Stromal cell of bone marrow (primary cell): ENCODE results near the gene PSME1.

Experiments
- DNase-seq: peaks from one replicate; pipeline ENCODE4 v3.0.0-alpha.2; 2012; ENCODE audit warnings: low read depth

Gene PSME1

DNA sequence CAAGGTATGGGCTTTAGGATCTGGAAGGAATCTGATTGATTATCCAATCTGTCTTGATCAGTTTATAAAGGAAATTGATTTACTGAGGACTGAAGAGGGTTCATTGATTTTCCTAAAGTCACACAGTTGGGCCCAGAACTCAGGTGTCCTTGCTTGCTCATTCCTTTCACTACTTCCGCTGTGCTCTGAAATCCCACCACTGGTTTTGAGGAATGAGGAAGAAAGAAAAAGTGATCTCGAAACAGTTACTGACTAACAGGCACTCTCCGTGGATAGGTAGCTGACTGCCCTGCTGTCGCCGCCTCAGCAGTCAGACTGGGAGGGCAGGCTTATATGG lies 5.6 kb upstream of the PSME1 start, which contains the start of gene FITM1:
TSS of gene FITM1 (plus strand) at position 280 of the 337 bp plus-strand sequence. CDS start 905 bp downstream, outside the sequence.
- no peak for DNase-seq

DNA sequence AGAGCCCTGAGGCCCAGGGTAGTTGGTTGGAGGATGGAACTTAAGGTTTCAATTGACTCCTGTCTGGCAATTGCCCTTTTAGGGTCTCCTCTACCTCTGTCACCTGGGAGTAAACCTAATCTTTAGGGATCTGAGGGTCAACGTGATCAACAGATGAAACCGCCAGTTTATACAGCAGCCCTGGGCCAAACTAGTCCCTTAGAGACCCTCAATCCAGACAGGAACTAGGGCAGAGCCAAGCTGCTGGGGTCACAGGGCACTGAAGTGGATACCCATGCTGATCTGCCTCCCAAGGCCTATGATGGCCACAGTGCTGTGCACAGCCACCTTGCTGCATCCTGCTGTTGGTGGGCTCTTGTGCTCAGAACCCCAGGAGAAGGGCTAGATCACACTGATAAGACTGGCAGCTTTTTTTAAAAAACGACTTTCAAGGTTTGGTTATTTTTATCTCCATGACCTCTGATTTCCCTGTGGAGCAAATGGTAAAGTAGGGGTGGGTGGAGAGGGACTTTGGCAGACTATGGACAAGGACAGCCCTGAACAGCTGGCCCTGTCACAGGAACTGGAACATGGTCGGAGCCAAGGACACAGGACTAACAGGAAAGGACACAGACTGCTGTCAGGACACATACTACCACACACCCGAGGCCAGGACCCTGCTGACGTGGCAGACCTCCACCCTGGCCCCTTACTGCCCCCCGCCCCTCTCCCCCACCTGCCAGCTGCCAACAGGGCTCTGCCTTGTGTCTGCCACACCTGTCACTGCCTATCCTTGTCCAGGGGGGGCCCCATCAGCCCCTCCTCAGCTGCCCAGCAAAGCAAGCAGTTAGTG lies 5.1 kb upstream of the PSME1 start:
- no peak for DNase-seq

DNA sequence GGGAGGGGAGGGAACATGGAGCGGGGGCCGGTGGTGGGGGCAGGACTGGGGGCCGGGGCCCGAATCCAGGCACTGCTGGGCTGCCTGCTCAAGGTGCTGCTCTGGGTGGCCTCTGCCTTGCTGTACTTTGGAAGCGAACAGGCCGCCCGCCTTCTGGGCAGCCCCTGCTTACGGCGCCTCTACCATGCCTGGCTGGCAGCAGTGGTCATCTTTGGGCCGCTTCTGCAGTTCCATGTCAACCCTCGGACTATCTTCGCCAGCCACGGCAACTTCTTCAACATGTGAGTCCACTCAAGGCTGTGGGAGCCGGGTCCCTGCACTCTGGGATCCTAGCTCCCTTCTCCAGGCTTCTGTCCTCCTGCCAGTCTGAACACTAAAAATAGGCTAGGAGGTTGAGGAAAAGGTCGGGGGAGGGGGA lies 4.4 kb upstream of the PSME1 start:
- no peak for DNase-seq

DNA sequence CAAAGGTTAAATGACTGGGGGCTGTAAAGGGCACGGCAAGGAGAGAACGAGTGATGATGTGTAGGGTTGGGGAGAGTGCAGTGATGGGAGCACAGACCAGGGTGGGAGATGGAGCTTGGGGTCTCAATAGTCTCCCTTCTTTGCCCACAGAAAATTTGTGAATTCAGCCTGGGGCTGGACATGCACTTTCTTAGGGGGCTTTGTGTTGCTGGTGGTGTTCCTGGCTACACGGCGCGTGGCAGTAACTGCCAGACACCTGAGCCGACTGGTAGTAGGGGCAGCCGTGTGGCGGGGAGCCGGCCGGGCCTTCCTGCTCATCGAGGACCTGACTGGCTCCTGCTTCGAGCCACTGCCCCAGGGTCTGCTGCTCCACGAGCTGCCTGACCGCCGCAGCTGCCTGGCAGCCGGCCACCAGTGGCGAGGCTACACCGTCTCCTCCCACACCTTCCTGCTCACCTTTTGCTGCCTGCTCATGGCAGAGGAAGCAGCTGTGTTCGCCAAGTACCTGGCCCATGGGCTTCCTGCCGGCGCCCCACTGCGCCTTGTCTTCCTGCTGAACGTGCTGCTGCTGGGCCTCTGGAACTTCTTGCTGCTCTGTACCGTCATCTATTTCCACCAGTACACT lies 3.8 kb upstream of the PSME1 start:
- DNase-seq: no peak

DNA sequence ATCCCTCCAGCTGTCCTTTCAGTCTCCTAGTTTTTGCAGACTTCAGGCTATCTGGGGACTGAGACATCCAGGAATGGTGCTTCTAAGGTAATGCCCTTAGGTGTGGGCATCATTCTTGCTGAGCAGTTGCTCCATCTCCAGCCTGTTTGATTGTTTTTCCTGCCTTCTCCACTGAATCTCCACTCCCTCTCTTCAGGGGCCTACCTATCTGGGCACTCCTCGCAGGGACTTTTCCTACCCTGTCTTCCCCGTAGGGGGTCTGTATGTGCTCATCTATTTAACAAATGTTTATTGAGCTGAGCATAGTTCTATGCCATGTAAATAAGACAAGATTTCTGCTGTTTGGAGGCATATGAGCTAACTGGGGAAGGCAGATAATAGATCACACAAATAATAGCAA lies 3.0 kb upstream of the PSME1 start:
- no peak for DNase-seq

DNA sequence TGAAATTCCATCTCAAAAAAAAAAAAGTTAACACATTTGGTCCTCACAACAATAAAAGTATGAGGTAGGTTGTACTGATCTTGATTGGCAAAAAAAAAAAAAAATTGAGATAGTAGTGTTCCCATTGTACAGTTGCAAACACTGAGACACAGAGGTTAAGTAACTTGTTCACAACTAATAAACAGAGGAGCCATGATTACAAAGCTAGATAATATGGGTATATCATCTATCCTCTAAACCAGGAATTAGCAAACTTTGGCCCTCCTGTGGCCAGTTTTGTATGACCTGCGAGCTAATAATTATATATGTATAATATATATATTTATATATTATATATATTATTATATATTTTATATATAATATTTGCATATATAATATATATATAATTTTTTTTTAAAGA lies 2.3 kb upstream of the PSME1 start:
- DNase-seq: no peak

DNA sequence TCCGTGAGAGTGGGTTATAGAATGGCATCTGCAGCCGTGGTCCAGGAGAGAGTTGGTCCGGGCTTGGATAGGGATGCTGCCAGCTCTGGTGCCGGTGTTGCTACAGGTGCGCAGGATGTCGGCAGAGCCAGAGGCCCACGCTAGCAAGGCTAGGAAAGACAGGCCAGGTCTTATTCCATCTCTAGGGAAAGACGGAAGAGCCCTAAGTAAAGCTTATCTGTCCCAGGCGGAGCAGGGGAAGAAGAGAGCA lies 485 bp upstream of the PSME1 start:
- no peak for DNase-seq

DNA sequence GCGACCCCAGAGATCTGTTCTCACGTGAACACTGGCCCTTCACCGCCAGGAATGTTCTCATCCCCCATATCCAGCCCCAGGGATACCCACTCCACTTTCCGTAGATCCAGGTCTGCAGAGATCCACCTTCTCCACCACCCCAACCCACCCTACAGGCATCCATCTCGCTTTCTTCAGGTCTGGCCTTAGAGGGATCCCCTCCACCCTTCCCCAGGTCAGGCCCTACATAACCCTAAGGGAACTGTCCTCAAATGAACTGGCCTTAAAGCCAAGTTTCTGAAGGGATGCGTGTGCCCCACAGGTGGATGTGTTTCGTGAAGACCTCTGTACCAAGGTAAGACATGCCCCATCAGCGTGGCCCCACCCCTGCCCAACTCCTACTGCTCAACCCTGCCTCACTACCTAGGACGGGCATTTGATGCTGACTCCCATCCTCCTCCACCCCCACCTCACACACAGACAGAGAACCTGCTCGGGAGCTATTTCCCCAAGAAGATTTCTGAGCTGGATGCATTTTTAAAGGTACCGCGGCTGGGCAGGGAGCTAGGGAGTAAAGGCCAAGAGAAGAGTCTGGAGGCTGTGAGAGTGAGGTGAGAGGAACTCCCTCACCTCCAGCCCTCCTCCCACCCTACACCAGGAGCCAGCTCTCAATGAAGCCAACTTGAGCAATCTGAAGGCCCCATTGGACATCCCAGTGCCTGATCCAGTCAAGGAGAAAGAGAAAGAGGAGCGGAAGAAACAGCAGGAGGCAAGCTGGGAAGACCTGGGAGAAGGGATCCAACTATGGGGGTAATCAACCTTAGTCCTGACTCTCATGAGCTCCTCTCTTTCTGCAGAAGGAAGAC lies 912 bp downstream of the PSME1 start:
- DNase-seq: no peak

DNA sequence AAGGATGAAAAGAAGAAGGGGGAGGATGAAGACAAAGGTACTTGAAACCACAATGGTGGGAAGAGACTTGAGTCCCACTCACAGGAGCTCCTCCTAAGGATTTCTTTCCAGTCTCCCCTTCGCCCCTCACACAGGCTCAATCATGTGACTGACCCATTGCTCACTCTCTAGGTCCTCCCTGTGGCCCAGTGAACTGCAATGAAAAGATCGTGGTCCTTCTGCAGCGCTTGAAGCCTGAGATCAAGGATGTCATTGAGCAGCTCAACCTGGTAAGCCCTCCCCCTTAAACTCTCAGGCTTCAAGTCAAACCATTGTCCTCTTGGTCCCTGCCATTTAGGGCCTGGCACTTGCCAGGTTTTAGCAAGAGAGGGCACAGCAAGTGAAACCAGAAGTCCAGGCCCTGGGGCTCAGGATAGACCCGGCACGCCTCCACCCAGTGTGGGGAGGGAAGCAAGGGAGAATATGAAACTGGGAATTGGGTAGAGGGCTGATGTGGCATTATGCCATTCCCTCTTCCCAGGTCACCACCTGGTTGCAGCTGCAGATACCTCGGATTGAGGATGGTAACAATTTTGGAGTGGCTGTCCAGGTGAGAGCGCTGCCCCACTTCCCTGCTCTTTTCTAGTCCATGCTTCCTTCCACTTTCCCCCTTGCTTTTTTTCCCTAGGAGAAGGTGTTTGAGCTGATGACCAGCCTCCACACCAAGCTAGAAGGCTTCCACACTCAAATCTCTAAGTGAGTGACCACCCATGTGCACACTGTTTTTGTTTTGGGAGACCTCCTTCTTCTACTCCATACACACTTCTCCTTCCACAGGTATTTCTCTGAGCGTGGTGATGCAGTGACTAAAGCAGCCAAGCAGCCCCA lies 1.8 kb downstream of the PSME1 start:
- no peak for DNase-seq

DNA sequence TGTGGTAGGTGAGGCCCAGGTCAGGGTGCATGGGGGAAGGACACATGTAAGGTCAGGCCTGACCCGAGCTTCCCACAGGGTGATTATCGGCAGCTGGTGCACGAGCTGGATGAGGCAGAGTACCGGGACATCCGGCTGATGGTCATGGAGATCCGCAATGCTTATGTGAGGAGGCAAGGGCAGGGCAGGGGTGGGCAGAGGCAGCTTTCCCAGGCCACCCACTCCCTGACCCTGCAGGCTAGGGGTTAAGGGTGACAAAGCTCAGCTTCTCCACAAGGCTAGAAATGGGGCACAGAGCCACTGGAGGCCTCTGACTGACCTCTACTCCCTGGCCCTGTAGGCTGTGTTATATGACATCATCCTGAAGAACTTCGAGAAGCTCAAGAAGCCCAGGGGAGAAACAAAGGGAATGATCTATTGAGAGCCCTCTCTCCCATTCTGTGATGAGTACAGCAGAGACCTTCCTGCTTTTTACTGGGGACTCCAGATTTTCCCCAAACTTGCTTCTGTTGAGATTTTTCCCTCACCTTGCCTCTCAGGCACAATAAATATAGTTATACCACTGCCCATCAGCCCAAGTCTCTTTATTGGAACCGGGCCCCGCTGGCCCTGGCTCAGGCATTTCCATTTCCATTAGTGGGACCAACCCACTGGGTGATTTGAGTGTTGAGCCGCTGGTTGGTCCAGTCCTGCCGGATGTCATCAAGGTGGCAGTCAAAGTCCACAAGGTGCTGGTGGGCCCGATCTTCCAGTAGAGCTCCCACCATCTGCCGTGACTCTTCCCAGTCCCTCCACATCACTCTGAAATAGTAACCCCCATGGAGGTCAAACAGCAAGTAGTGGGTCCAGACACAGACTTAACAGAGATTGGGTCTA lies 2.6 kb downstream of the PSME1 start:
- no peak for DNase-seq

DNA sequence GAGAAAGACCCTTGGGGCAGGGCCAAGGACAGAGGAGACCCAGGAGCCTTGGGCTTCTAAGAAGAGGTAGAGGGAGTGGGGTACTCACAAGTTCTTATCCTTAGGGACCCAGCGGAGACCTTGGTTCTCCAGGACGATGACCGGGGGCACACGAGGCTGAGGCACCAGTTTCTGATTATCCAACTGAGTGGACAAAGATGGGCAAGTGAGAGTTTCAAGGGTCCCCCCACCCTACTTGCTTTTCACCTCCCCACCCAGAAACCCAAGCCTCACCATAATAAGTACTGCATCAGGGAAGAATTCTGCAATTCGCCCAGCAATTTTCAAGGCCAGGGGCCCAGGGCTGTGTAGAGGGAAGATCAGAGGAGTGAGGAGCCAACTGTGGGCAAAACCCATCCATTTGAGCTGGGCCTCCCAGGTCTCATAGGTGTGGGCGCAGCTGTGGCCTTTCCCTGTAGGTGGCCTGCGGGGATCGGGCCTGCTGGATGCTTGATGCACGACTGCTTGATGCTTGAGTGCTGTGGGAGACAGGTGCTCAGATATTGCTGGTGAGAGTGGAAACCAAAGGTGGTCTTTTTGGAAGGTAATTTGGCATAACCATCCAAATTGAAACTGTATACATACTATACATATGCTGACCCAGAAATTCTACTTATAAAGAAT lies 3.4 kb downstream of the PSME1 start:
- DNase-seq: no peak

DNA sequence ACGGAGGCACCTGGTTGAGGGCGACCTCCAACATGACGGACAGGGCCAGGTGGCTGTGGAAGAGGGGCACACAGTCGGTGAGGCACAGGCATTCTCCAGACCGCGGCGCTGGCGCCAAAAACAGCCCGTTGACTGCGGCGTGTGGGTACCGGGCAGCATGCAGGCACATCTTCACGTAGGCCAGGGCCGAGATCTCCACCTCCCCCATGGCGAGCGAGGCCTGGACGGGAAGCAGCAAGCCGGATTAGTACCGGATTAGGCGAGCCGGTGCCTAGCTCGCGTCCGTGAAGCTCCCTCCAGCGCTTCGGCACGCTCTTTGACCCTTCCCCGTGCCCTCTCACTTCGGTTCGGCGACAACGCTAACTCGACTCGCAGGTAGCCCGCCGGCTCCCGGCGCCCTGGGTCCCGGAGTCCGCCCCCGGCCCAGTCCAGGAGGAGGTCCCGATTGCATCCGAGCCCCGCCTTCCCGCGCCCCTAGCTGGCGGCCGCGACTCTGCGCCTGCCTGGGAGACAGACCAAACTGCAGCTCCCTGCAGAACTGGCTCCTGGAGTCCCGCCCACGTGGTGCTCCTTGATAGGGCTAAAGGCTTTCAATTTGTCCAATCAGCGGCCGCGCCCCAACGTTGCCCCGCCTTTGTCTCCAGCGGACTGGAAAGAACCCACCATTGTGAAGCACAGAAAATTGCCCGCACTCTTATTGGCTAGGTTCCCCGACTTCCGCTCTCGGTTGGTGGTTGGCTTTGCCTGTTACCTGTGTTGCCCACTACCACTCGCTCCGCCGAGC lies 5.3 kb downstream of the PSME1 start, which contains the start of gene EMC9:
TSS of gene EMC9 (minus strand) at position 495 of the 784 bp plus-strand sequence. CDS start at position 208, 287 bp downstream.
- peak; percentile 99 for DNase-seq

DNA sequence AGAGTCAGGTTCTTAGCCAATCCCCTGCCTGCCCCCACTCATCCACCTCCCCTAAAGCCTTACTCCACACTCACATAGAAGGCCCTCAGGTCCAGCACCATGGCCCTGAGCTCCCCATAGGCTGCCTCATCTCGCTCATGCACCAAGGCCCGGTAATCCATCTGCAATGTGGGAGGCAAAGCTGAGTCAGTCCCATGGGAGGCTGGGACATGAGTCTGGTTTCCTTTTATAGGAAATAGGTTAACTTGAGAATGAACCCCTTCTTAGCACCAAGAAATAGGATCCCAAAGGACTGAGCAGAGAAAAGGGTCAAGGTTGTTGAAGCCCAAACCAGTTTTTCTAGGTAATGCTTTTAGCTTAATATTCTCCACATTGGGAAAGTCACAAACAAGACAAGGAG lies 7.5 kb downstream of the PSME1 start:
- peak; percentile 44 for DNase-seq

DNA sequence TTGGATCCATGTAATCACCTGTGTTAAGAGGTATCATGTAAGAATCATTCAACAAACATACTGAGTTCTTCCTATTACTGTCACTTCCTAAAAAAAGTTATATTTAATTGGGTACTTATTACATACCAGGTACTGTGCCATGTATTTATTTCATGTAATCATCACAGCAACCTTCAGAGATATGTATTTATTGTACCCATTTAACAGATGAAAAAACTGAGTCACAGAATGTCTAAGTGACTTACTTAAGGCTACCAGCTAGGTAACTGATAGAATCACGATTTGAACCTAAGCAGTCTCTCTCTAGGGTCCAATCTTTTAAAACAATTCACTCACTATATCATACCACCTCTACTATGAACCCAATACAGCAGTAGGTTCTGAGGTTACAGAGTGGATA lies 8.5 kb downstream of the PSME1 start:
- no peak for DNase-seq

DNA sequence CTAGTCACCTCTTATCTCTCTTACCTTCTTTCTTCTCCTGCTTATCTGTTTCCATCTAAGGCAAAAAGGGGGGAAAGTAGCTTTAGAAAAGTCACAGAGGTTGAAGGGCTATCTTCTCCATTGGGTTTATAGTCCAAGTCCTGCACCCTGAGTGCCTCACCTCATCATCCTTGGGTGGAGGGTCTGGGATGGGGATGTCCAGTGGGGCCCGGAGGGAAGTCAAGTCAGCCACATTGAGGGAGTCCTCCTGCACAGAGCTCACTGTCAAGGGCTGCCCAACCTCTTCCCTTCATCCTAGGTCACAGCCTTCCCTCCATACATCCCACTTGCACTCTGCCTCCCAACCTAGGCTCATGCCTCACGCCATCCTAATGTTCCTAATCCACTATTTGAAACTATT lies 9.2 kb downstream of the PSME1 start:
- DNase-seq: no peak

DNA sequence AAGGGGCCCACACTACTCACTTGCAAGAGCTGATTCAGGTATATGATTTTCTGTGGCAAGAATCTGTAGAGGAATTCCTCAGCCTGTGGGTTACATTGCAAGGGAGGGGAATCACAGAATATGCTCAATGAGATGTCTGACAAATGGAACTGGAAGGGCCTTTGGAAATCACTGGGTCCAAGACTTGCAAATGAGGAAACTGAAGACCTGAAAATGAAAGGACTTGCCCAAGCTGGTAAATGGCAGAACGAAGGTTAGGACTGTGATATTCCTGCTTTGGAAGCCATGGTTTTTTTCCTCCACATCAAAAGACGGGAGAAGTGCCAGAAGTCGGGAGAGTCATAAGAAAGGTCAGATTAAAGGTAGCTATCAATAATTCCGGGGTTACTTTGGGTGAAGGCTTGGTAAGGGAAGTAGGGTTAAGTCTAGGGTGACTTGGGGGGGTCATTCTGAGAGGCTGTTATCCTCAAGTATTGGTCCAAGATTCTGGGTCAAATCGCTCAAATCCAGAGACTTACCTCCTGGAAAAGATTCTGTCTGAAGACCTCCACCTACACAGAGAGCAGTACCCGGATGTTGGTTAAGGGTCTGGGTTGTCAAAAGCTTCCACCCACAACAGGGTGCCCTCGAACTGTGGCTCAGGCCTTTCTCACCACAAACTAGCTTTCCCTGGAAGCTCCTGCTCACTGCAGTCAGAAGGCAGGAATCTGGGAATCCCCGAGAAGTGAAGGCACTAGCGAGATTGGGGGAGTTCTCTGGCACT lies 9.9 kb downstream of the PSME1 start:
- DNase-seq: peak; percentile 40

DNA sequence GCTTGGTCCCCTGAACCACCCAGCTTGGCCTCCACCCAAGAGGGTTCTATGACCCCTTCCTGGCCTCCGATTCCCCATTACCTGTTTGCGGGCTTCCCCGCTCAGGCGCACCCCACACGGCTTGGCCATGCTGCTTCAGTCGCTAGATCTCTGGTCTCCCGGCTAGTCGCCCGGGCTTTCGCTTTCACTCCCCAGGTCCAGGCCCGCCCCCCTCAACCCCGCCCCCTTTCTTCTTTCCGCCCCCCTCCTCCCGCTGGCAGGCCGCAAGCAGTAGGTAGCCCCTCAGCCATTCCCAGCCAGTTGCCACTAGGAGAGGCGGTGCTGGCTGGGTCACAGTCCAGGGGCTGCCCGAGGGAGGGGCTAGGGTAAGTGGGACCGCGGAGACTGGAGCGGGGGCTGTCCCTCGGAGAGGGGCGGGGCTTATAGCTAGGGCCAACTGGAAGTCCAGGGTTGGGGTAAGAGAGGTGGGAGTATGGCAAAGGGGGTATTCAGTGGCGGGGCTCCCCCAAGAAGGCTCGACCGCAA lies 10.5 kb downstream of the PSME1 start, which contains the start of gene PSME2:
TSS of gene PSME2 (minus strand) at position 158 of the 525 bp plus-strand sequence. CDS start at position 129, 29 bp downstream.
- DNase-seq: peak; percentile 89

DNA sequence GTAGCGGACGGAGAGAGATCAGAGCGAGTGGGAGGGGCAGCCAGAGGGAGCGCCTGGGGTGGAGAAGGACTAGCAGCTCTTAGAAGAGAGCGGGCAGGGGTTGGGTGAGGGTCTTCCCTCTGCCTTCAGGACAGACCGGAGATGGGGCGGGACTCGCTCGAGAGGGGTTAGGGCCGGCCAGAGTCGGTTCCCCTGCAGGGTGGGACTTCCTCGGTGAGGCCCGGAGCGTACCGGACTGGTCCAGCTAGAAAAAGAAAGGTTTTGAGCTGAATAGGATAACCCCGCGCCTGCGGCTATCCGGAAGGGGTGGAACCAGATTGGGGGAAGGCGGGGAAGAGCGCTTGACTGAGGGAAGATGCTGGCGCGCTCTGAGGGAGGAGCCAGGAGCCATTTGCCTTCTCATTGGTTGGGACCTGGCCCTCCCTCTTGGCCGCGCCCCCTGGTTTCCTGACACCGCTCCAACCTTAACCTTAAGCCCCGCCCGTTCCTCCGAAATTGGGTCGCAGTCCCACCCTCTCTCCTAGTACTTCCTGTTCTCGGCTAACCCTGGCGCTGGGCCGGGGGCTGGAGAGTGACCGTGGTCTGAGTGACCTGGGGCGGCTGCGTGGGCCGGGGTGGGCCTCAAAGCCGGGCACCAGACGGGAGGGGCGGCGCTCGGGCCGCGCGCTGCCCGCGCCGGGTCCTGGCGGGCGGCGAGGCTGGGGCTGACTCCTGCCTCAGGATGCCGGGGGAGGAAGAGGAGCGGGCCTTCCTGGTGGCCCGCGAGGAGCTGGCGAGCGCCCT lies 11.2 kb downstream of the PSME1 start, which contains the start of gene RNF31:
TSS of gene RNF31 (plus strand) at position 521 of the 783 bp plus-strand sequence. CDS start at position 722, 201 bp downstream.
- DNase-seq: peak; percentile 98
